Caco-2 (cell line): Measurements from ENCODE around the gene ZNF331. TPM values are rescaled to one million over a fixed set of nuclear protein-coding genes. Genes with fewer than 3 reads are reported as not detected.

Experiments used
- BruUV-seq: library from RNA; stranded (reverse); fragments of 400-500 nt; replicated peaks from 2 replicates; lab custom pipeline; 2021; lab: Mats Ljungman, UMichigan
- CTCF ChIA-PET: fragments of 300-600 bp; sonication (Branson Sonifier 250); formaldehyde crosslinking; loops from one replicate; lab custom pipeline; 2022; ENCODE audit warnings: antibody characterized with exemption; lab: Charles Lee
- POLR2A ChIA-PET: fragments of 300-600 bp; sonication (Branson Sonifier 250); formaldehyde crosslinking; loops from one replicate; lab custom pipeline; 2022; ENCODE audit warnings: antibody characterized with exemption; lab: Charles Lee
- DNase-seq, 2 experiments: peaks; one replicate each; pipeline versions ENCODE4 v3.0.0 to v3.0.0-alpha.2; 2020 to 2022
- H3K27me3 ChIP-seq: replicated peaks from 2 replicates; pipeline ENCODE4 v1.6.0; 2011; ENCODE audit warnings: low read length; ENCODE audit not compliant: control insufficient read depth, insufficient read depth
- H3K36me3 ChIP-seq: 2 replicates; pipeline ENCODE4 v1.5.1; 2011; ENCODE audit warnings: low read length; ENCODE audit not compliant: control insufficient read depth, insufficient read depth
- H3K4me1 ChIP-seq: fragments of 250-450 bp; sonication (Bioruptor Pico); 2 replicates; pipeline ENCODE4 v1.5.1; 2020; ENCODE audit warnings: mild to moderate bottlenecking
- H3K4me3 ChIP-seq: 2 replicates; pipeline ENCODE4 v1.5.1; 2011; ENCODE audit warnings: low read depth, mild to moderate bottlenecking, control low read depth, low read length
- H3K9me3 ChIP-seq: fragments of 250-450 bp; sonication (Bioruptor Pico); 2 replicates; pipeline ENCODE4 v1.5.1; 2020; ENCODE audit warnings: mild to moderate bottlenecking, moderate library complexity
- H3K27ac Mint-ChIP-seq: one replicate; pipeline ENCODE4 v1.8.0; 2022; ENCODE audit warnings: mixed read lengths; ENCODE audit not compliant: unreplicated experiment
- H3K27me3 Mint-ChIP-seq: one replicate; pipeline ENCODE4 v1.8.0; 2022; ENCODE audit warnings: mixed read lengths; ENCODE audit not compliant: insufficient read depth, unreplicated experiment
- H3K36me3 Mint-ChIP-seq: one replicate; pipeline ENCODE4 v1.8.0; 2022; ENCODE audit warnings: mild to moderate bottlenecking, mixed read lengths; ENCODE audit not compliant: insufficient read depth, unreplicated experiment
- H3K4me1 Mint-ChIP-seq: one replicate; pipeline ENCODE4 v1.8.0; 2022; ENCODE audit warnings: low read depth, mixed read lengths; ENCODE audit not compliant: unreplicated experiment
- H3K4me3 Mint-ChIP-seq: one replicate; pipeline ENCODE4 v1.8.0; 2022; ENCODE audit warnings: mild to moderate bottlenecking, moderate library complexity, mixed read lengths; ENCODE audit not compliant: unreplicated experiment
- H3K9me3 Mint-ChIP-seq: one replicate; pipeline ENCODE4 v1.8.0; 2022; ENCODE audit warnings: mixed read lengths; ENCODE audit not compliant: unreplicated experiment
- CTCF ChIP-seq, 2 experiments: fragments of 200-600 bp in 1 of 2; IDR thresholded peaks; 1 replicate in 1 of 2; 2 replicates in 1 of 2; pipeline versions ENCODE4 v1.5.1 to v1.8.0; 2011 to 2022; ENCODE audit warnings: antibody characterized with exemption in 1 of 2, control low read depth in 1 of 2, inconsistent platforms in 1 of 2, low read depth in 1 of 2, low read length in 1 of 2, mild to moderate bottlenecking in 1 of 2, moderate library complexity in 1 of 2; ENCODE audit not compliant: insufficient read depth in 1 of 2, severe bottlenecking in 1 of 2, unreplicated experiment in 1 of 2
- intact Hi-C: fragments of 100-400 bp; cut with micrococcal nuclease; formaldehyde crosslinking; loops from one replicate; pipeline ENCODE4 v1.10.0; 2022; ENCODE audit not compliant: unreplicated experiment
- total RNA-seq: library from RNA; stranded (reverse); gene quantifications from 2 replicates; pipeline ENCODE4 v1.2.3, GENCODE V29; 2022

The ZNF331 gene
- total RNA-seq, 1 experiment from 2014 or later: 42.2 TPM

GRCh38 chr19:53577968-53578367 lies 40.0 kb downstream of the ZNF331 start:
- TF ChIP-seq CTCF (IDR thresholded peaks at IDR 0.05; ENCODE audit: insufficient read depth in 1 of 2, low read depth in 1 of 2, low read length in 1 of 2, severe bottlenecking in 1 of 2, unreplicated experiment in 1 of 2): no peak
- no TSS peak for BruUV-seq
- ChIA-PET CTCF (no interaction called here), POLR2A (no interaction called here)
- H3K27me3 Mint-ChIP-seq: no peaks in the 10 kb centered on the region
- H3K27ac Mint-ChIP-seq: no peak overlapping the region
- Histone ChIP-seq H3K4me1 (peaks cover 15% of the 10 kb centered on the region; the same call in 1 of the 2 replicates), H3K9me3 (peaks cover 58% of the 10 kb centered on the region), H3K27me3 (no peaks in the 10 kb centered on the region), H3K4me3 (no peak overlapping the region), H3K36me3 (peaks cover 13% of the 10 kb centered on the region)
- peaks cover 95% of the 10 kb centered on the region for H3K36me3 Mint-ChIP-seq
- no peak for DNase-seq
- intact Hi-C loops: no loop called here
- H3K4me1 Mint-ChIP-seq: peaks cover 22% of the 10 kb centered on the region
- H3K4me3 Mint-ChIP-seq: no peak overlapping the region
- peaks cover 45% of the 10 kb centered on the region for H3K9me3 Mint-ChIP-seq

- Mint-ChIP-seq H3K27ac (peak overlapping the region; percentile 97), H3K4me3 (peak overlapping the region; percentile 28), H3K27me3 (no peaks in the 10 kb centered on the region), H3K4me1 (peaks cover 22% of the 10 kb centered on the region), H3K36me3 (peaks cover 85% of the 10 kb centered on the region), H3K9me3 (peaks cover 45% of the 10 kb centered on the region)
- intact Hi-C loops: no loop called here
- H3K9me3 ChIP-seq: peaks cover 58% of the 10 kb centered on the region
- H3K36me3 ChIP-seq: peaks cover 12% of the 10 kb centered on the region
- H3K4me3 ChIP-seq: no peak overlapping the region
- no peaks in the 10 kb centered on the region for H3K27me3 ChIP-seq
- ChIA-PET POLR2A (no interaction called here), CTCF (no interaction called here)
- H3K4me1 ChIP-seq: peaks cover 15% of the 10 kb centered on the region; the same call in 1 of the 2 replicates
- TSS peak; percentile 21 for BruUV-seq
- DNase-seq: no peak
- TF ChIP-seq CTCF (IDR thresholded peaks at IDR 0.05; ENCODE audit: insufficient read depth in 1 of 2, low read depth in 1 of 2, low read length in 1 of 2, severe bottlenecking in 1 of 2, unreplicated experiment in 1 of 2): no peak
These were observed 41.6 kb downstream of the ZNF331 start for GRCh38 chr19:53579518-53579917.

- Mint-ChIP-seq H3K9me3 (peaks cover 46% of the 10 kb centered on the region), H3K4me3 (peak overlapping the region; percentile 27), H3K27ac (peak overlapping the region; percentile 97), H3K36me3 (peaks cover 69% of the 10 kb centered on the region), H3K27me3 (no peaks in the 10 kb centered on the region), H3K4me1 (peaks cover 22% of the 10 kb centered on the region)
- POLR2A ChIA-PET: no interaction called here
- intact Hi-C loops: no loop called here
- TF ChIP-seq CTCF (IDR thresholded peaks at IDR 0.05; ENCODE audit: insufficient read depth in 1 of 2, low read depth in 1 of 2, low read length in 1 of 2, severe bottlenecking in 1 of 2, unreplicated experiment in 1 of 2): no peak
- BruUV-seq: no TSS peak
- Histone ChIP-seq H3K4me1 (peaks cover 15% of the 10 kb centered on the region; the same call in 1 of the 2 replicates), H3K4me3 (no peak overlapping the region), H3K36me3 (peaks cover 12% of the 10 kb centered on the region), H3K27me3 (no peaks in the 10 kb centered on the region), H3K9me3 (peaks cover 49% of the 10 kb centered on the region)
- DNase-seq: no peak
- CTCF ChIA-PET: no interaction called here
These were observed 43.2 kb downstream of the ZNF331 start for GRCh38 chr19:53580871-53581835.
